HG02885 (cell line): ENCODE data around the gene ATXN1.
"Not testable (repeated sequence)": the region's sequence is repeated elsewhere in the genome, so short reads cannot be mapped to it uniquely, and the experiment has no call there.

Experiments used
- ATAC-seq: cut with Tn5 transposase; IDR thresholded peaks from one replicate; pipeline ENCODE4 v1.9.1; 2021; ENCODE audit warnings: mild to moderate bottlenecking; ENCODE audit not compliant: unreplicated experiment, poor library complexity

The ATXN1 gene

GRCh38 chr6:16409531-16410441, 351.5 kb downstream of the ATXN1 start:
- peak; percentile 51 for ATAC-seq

DNA sequence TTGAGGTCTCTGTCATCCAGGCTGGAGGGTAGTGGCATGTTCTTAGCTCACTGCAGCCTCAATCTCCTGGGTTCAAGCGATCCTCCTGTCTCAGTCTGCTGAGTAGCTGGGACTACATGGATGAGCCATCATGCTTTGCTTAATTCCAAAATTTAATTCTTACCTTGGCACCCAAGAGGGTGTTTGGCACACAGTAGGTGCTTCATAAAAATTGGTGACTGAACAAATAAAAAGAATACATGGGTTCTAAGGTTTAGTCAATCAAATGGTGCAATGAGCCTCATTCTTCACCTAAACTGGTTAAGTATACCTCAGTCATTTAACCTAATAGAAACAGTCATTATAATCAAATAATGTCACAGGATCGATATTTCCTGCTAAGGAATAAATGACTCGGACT, 352.5 kb downstream of the ATXN1 start:
- no peak for ATAC-seq

- no peak for ATAC-seq
Measured at GRCh38 chr6:16406966-16407365, 354.3 kb downstream of the ATXN1 start.

DNA sequence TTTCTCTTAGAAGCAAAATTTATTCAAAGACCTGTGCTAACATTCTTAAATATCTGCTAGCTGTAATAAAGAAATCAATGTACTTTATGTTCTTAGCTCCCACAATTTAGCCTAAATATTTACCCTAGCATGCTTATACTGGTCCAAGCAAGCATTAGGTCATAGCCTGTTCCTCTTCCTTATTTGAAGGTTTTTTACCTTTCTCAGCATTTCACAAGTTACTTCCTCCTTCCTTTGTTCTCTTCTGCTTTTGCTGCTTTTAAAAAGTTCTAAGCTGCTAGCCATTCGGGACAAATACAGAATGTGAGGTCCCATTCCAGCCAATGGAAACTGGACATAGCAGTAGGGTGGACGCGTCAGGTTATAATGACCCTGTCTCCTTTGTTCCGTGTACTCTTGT, 354.7 kb downstream of the ATXN1 start:
- not testable (repeated sequence) for ATAC-seq

DNA sequence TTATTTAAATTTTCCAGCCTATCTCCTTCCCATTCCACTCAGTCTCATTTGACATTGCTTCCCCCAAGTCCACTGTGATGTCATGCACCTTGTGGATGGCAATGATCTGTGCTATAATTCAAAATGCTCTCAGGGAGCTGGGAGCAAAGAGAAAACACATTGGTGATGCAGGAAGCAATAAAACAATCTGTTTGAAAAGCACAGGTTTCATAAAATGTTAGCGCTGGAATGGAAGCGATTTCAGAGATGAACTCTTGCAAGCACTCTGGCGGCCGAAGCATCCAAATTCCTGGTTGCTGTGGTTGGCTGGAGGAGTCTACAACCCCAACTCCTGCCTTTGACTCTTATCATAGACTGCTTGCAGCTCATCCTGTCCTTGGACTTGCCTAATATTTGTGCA, 355.9 kb downstream of the ATXN1 start:
- no peak for ATAC-seq

DNA sequence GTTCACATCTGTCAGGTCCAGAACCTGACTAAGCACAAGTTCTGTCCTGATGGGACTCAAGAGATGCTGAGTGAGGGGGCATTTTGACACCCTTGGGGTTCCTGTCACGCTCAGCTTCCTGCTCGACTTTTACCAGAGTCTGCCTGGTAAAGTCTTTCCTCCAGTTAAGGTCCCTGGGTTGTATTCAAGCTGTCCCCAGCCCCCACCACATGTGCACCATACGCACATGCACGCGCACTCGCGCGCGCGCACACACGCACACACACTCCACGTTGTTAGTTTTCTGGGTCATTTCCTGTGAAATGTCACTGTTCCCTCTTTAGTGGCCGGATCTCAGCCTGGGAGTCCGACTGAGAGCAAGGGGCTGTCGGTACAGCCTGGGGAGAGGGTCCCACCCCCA, 356.8 kb downstream of the ATXN1 start:
- ATAC-seq: no peak

GRCh38 chr6:16403831-16404230, 357.4 kb downstream of the ATXN1 start:
- no peak for ATAC-seq

DNA sequence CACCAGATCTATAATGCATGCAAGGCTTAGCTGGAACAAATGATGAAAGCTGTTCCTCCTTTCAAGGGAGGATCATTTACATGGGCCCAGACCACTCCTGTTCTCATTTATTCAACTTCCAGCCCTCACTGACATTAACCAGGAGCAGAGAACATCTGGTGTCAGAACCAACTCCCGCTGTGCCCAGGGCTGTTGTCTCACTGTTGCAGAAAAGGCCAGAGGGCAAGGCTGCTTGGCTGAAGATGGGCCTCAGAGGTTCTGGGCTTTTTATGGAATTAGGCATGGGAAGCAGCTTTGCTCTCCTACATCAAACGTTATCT, 358.7 kb downstream of the ATXN1 start:
- ATAC-seq: no peak

DNA sequence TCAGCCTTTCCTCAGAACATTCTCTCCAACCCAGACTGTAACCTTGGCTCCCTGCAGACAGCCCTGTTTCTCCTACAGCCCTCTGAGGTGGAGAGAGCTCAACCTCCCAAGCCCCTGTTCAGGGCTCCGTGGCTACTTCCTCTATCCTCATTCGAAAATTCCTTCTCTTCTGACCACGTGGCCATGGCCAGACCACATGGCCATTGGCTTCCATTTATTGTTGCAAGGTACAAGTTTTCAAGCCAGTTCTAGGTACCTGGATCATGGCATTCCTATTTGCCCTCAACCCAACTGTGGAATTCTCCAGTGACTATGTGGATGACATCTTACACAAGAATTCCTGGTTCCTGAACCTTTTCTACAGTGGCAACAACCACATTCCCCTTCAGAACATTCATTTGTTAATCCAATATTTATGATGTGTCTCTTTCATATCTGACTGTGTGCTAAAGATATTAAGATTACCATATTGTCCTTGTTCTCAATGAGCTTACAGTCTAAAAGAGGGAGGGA, 361.0 kb downstream of the ATXN1 start:
- no peak for ATAC-seq

DNA sequence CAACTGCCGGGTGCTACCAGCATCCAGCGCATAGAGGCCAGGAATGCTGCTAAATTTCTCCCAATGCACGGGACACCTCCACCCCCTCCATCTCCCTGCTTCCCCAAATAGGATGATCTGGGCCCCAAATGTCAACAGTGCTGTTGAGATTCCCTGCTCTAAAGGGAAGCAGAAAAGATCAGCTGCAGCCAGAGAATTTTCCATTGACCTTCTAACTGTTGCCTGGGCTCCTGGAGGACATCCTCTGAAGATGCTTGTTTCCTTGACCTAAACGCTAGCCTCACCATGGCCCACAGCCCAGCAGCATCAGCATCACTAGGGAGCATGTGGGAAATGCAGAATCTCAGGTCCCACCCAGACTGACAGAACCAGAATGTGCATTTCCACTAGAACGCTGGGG, 361.6 kb downstream of the ATXN1 start:
- no peak for ATAC-seq

- no peak for ATAC-seq
Measured at GRCh38 chr6:16399158-16399557, 362.1 kb downstream of the ATXN1 start.

DNA sequence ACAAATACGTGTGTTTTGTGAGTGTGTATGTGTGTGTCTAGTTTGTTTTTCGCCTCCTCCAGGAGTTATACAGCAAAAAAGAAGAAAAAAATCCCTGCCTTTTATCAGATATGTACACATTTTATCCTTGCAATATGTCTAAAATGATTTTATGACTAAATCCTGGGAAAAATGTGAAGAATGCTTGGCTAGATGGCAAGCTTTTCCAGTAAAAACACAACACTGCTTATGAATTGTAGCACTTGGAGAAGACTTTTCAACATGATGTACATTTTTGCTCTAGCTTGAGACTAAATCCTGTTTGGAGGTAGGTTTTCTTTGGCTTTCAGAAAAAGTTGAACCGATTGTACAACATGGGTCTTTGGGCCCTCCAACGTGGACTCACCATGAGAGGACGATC, 362.7 kb downstream of the ATXN1 start:
- ATAC-seq: no peak

DNA sequence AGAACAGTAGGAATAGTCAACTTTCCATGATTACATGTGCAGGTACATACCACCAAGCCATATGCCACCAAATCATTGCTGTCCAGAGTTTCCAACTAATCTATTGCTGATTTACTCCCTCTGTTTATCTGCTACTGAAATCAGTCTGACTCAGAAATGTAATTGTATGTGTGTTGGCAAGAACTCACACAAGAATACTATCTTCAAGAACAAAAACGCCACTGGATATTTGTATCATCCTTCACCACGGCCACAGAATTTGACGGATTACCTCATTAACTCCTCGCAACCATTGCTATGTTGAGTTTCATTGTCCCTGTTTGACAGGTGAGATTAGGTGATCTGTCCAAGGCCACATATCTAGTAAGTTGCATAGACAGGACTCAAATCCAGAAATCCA, 363.6 kb downstream of the ATXN1 start:
- no peak for ATAC-seq

- no peak for ATAC-seq
Measured at GRCh38 chr6:16396497-16397319, 364.6 kb downstream of the ATXN1 start.

DNA sequence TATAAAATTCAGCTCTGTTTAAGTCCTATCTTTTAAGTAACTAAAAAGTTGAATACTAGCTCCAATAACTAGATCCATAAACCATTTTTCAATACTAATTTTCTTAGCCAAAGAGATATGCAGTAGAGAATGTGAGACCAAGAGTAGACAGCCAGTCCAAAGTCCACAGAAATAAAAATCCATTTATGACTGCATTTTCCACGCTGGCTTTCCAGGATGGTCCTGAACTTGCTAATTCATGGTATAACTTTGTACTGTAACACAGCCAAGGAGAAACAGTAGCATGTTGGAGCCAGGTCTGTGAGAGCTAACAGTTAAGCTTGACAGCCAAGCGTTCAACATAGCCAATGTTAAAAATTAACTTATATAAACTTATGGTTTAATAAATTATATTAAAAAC, 366.6 kb downstream of the ATXN1 start:
- no peak for ATAC-seq

DNA sequence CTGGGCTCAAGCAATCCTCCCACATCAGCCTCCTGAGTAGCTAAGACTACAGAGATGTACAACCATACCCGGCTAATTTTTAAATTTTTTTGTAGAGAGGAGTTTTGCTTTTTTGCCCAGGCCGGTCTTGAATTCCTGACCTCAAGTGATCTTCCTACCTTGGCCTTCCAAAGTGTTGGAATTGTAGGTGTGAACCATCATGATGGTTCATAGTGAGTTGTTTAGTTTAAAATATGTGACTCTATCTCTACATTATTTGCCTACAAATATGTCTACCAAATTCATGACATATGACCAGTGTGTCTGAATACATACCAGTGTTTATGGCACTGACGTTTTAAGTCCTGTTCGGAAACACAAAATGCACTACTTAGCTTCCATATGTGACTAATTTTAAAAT, 367.9 kb downstream of the ATXN1 start:
- no peak for ATAC-seq

DNA sequence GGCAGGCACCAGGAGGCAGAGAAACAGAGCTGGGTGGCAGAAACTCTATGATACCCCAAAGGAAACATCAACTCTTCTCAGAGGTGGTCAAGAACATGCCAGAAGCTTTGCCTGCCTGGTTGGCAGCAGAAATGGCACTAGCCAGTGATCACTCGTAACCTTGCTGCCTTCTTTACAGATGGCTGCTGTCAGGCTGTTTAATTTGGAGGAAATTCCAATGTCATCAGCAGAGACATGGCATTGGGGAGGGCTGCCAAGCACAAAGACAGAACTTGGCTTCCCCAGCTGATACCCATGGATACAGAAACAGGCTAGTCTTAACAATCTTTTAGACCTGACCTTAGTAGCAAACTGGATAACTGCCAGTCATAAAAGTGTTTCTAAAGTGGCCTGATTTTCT, 369.2 kb downstream of the ATXN1 start:
- ATAC-seq: no peak

- ATAC-seq: no peak
Measured at GRCh38 chr6:16391451-16391912, 369.8 kb downstream of the ATXN1 start.

DNA sequence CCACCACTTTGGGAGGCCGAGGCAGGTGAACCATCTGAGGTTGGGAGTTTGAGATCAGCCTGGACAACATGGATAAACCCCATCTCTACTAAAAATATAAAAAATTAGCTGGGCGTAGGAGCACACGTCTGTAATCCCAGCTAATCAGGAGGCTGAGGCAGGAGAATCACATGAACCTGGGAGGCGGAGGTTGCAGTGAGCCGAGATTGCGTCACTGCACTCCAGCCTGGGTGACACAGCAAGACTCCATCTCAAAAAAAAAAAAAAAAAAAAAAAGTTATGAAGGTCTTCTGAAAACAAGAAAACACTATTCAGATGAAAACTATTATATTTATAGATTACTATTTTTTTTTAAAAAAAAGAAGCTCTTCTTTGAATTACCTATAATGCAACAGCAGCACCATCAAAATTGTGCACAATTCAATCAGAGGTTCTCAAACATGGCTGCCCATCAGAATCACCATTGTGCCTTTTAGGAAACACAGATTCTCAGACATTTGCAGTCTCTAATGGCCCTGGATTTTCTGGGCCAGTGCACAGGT, 370.3 kb downstream of the ATXN1 start:
- ATAC-seq: not testable (repeated sequence)

GRCh38 chr6:16389642-16390041, 371.6 kb downstream of the ATXN1 start:
- ATAC-seq: no peak

DNA sequence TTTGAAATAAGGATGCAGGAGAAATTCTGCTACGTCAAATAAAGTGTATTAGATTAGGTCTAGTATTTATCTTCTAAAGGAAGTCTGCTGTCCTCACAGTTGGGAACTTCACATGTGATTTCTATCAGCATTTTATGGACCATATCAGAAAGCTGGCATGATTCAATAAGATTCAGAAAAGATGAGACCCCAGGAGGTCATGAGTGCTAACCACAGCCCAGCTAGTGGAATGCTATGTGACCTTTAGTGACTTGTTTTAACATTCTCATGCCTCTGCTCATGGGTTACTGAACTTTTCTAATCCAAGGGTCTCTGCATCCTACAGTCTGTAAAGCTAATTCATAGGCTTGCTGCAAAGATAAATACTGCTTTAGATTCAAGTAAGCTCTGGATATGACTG, 372.8 kb downstream of the ATXN1 start:
- ATAC-seq: no peak
